Erythroblast (primary cell): ENCODE results near the gene OR51E2.

Experiments
- GATA1 ChIP-seq: IDR thresholded peaks from 2 replicates; pipeline ENCODE4 v1.6.1; 2011; ENCODE audit warnings: low read depth, mild to moderate bottlenecking, control low read depth, low read length, moderate library complexity
- POLR2A ChIP-seq: IDR thresholded peaks from 2 replicates; pipeline ENCODE4 v1.6.1; 2011; ENCODE audit warnings: mild to moderate bottlenecking, low read length

DNA sequence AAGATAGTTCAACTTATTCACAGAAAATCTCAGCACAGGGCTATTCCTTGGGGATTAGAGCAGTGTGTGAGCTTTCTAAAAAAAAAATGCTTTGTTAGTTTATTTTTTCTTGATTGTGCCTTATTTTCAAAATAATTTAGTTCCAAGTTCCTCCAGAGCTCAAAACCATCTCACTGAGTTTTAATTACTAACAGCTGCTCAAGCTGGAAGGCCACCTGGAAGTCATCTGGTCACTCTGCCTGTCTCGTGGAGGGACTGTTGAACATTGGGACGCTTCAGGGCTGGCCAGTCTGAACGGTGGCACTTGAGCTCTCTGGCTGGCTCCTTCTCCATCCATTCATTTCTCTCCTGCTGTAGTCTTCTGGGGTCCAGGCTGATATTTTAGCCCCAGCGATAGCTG lies 49.9 kb downstream of the OR51E2 start:
- TF ChIP-seq POLR2A (no peak), GATA1 (no peak)
